ENCODE data around the gene WDR17. TPM values are rescaled to one million over a fixed set of nuclear protein-coding genes. Genes with fewer than 3 reads are reported as not detected.
A peak's percentile ranks its signal among the peaks of the same experiment; 100 is the strongest.

WDR17 gene
- polyA plus RNA-seq, 4 donors: 0.45 to 1.1 TPM; not detected in 2

GRCh38 chr4:176123710-176124407, 58.2 kb downstream of the WDR17 start:
- no peaks in the 10 kb centered on the region for H3K27me3 ChIP-seq (ENCODE audit: control insufficient read depth in 3 of 3, insufficient read depth in 3 of 3, low read length in 3 of 3)
- WGBS, 3 donors: 62 to 74% (median 63%) methylated on average over 4 of the region's 4 CpGs
- no peaks in the 10 kb centered on the region for H3K36me3 ChIP-seq (ENCODE audit: control insufficient read depth in 3 of 3, insufficient read depth in 2 of 3, low read depth in 1 of 3, low read length in 3 of 3)
- H3K27ac ChIP-seq (ENCODE audit: low read depth in 1 of 3, low read length in 2 of 3): no peak overlapping the region
- FAIRE-seq (no peak), DNase-seq (peak; percentile 2 to 18)
- H3K4me3 ChIP-seq (ENCODE audit: low read depth in 1 of 3, low read length in 3 of 3): no peak overlapping the region
- H3K9me3 ChIP-seq (ENCODE audit: control insufficient read depth in 2 of 2, insufficient read depth in 1 of 2, low read depth in 1 of 2, low read length in 1 of 2): no peaks in the 10 kb centered on the region
- no peaks in the 10 kb centered on the region for H3K4me1 ChIP-seq (ENCODE audit: control insufficient read depth in 3 of 3, insufficient read depth in 2 of 3, low read depth in 1 of 3, low read length in 2 of 3)

GRCh38 chr4:176125063-176125462, 59.4 kb downstream of the WDR17 start:
- no peaks in the 10 kb centered on the region for H3K9me3 ChIP-seq (ENCODE audit: control insufficient read depth in 2 of 2, insufficient read depth in 1 of 2, low read depth in 1 of 2, low read length in 1 of 2)
- H3K27ac ChIP-seq (ENCODE audit: low read depth in 1 of 3, low read length in 2 of 3): no peak overlapping the region
- H3K4me1 ChIP-seq (ENCODE audit: control insufficient read depth in 3 of 3, insufficient read depth in 2 of 3, low read depth in 1 of 3, low read length in 2 of 3): no peaks in the 10 kb centered on the region
- 85 to 89% (median 88%) methylated on average over 4 of the region's 4 CpGs for WGBS, 3 donors
- no peaks in the 10 kb centered on the region for H3K27me3 ChIP-seq (ENCODE audit: control insufficient read depth in 3 of 3, insufficient read depth in 3 of 3, low read length in 3 of 3)
- FAIRE-seq (no peak), DNase-seq (no peak)
- no peak overlapping the region for H3K4me3 ChIP-seq (ENCODE audit: low read depth in 1 of 3, low read length in 3 of 3)
- H3K36me3 ChIP-seq (ENCODE audit: control insufficient read depth in 3 of 3, insufficient read depth in 2 of 3, low read depth in 1 of 3, low read length in 3 of 3): no peaks in the 10 kb centered on the region

- H3K4me1 ChIP-seq (ENCODE audit: control insufficient read depth in 3 of 3, insufficient read depth in 2 of 3, low read depth in 1 of 3, low read length in 2 of 3): no peaks in the 10 kb centered on the region
- H3K27me3 ChIP-seq (ENCODE audit: control insufficient read depth in 3 of 3, insufficient read depth in 3 of 3, low read length in 3 of 3): no peaks in the 10 kb centered on the region
- WGBS, 3 donors: 67 to 75% (median 67%) methylated on average over 2 of the region's 2 CpGs
- no peak overlapping the region for H3K27ac ChIP-seq (ENCODE audit: low read depth in 1 of 3, low read length in 2 of 3)
- H3K36me3 ChIP-seq (ENCODE audit: control insufficient read depth in 3 of 3, insufficient read depth in 2 of 3, low read depth in 1 of 3, low read length in 3 of 3): no peaks in the 10 kb centered on the region
- H3K9me3 ChIP-seq (ENCODE audit: control insufficient read depth in 2 of 2, insufficient read depth in 1 of 2, low read depth in 1 of 2, low read length in 1 of 2): no peaks in the 10 kb centered on the region
- H3K4me3 ChIP-seq (ENCODE audit: low read depth in 1 of 3, low read length in 3 of 3): no peak overlapping the region
- DNase-seq (no peak), FAIRE-seq (no peak)
Measured at GRCh38 chr4:176134670-176135069, 69.0 kb downstream of the WDR17 start.

GRCh38 chr4:176137631-176138030, 72.0 kb downstream of the WDR17 start:
- no peak for FAIRE-seq
- Histone ChIP-seq H3K4me1 (ENCODE audit: control insufficient read depth in 3 of 3, insufficient read depth in 2 of 3, low read depth in 1 of 3, low read length in 2 of 3) (no peaks in the 10 kb centered on the region), H3K4me3 (ENCODE audit: low read depth in 1 of 3, low read length in 3 of 3) (no peak overlapping the region), H3K9me3 (ENCODE audit: control insufficient read depth in 2 of 2, insufficient read depth in 1 of 2, low read depth in 1 of 2, low read length in 1 of 2) (no peaks in the 10 kb centered on the region), H3K36me3 (ENCODE audit: control insufficient read depth in 3 of 3, insufficient read depth in 2 of 3, low read depth in 1 of 3, low read length in 3 of 3) (no peaks in the 10 kb centered on the region), H3K27ac (ENCODE audit: low read depth in 1 of 3, low read length in 2 of 3) (no peak overlapping the region), H3K27me3 (ENCODE audit: control insufficient read depth in 3 of 3, insufficient read depth in 3 of 3, low read length in 3 of 3) (no peaks in the 10 kb centered on the region)
- DNase-seq: no peak

- H3K36me3 ChIP-seq (ENCODE audit: control insufficient read depth in 3 of 3, insufficient read depth in 2 of 3, low read depth in 1 of 3, low read length in 3 of 3): no peaks in the 10 kb centered on the region
- DNase-seq (no peak), FAIRE-seq (no peak)
Measured at GRCh38 chr4:176139518-176139917, 73.9 kb downstream of the WDR17 start.

GRCh38 chr4:176142253-176142652, 76.6 kb downstream of the WDR17 start:
- FAIRE-seq: peak; percentile 53
- no peaks in the 10 kb centered on the region for H3K27me3 ChIP-seq (ENCODE audit: control insufficient read depth in 3 of 3, insufficient read depth in 3 of 3, low read length in 3 of 3)
- H3K36me3 ChIP-seq (ENCODE audit: control insufficient read depth in 3 of 3, insufficient read depth in 2 of 3, low read depth in 1 of 3, low read length in 3 of 3): no peaks in the 10 kb centered on the region
- no peak for DNase-seq
- no peaks in the 10 kb centered on the region for H3K4me1 ChIP-seq (ENCODE audit: control insufficient read depth in 3 of 3, insufficient read depth in 2 of 3, low read depth in 1 of 3, low read length in 2 of 3)
- no peak overlapping the region for H3K27ac ChIP-seq (ENCODE audit: low read depth in 1 of 3, low read length in 2 of 3)
- H3K4me3 ChIP-seq (ENCODE audit: low read depth in 1 of 3, low read length in 3 of 3): no peak overlapping the region
- H3K9me3 ChIP-seq (ENCODE audit: control insufficient read depth in 2 of 2, insufficient read depth in 1 of 2, low read depth in 1 of 2, low read length in 1 of 2): no peaks in the 10 kb centered on the region
- WGBS, 3 donors: 71% methylated on average over 2 of the region's 2 CpGs

More at GRCh38 chr4:176139518-176139917, 73.9 kb downstream of the WDR17 start:
- Histone ChIP-seq H3K4me3 (ENCODE audit: low read depth in 1 of 3, low read length in 3 of 3) (no peak overlapping the region), H3K27me3 (ENCODE audit: control insufficient read depth in 3 of 3, insufficient read depth in 3 of 3, low read length in 3 of 3) (no peaks in the 10 kb centered on the region), H3K4me1 (ENCODE audit: control insufficient read depth in 3 of 3, insufficient read depth in 2 of 3, low read depth in 1 of 3, low read length in 2 of 3) (no peaks in the 10 kb centered on the region), H3K27ac (ENCODE audit: low read depth in 1 of 3, low read length in 2 of 3) (no peak overlapping the region), H3K9me3 (ENCODE audit: control insufficient read depth in 2 of 2, insufficient read depth in 1 of 2, low read depth in 1 of 2, low read length in 1 of 2) (no peaks in the 10 kb centered on the region)

- WGBS, 3 donors: 56 to 65% (median 59%) methylated on average over 3 of the region's 3 CpGs
- H3K4me1 ChIP-seq (ENCODE audit: control insufficient read depth in 3 of 3, insufficient read depth in 2 of 3, low read depth in 1 of 3, low read length in 2 of 3): no peaks in the 10 kb centered on the region
Measured at GRCh38 chr4:176149680-176150355, 84.2 kb downstream of the WDR17 start.

GRCh38 chr4:176150356-176150682, 84.7 kb downstream of the WDR17 start:
- H3K9me3 ChIP-seq (ENCODE audit: control insufficient read depth in 2 of 2, insufficient read depth in 1 of 2, low read depth in 1 of 2, low read length in 1 of 2): no peaks in the 10 kb centered on the region
- H3K27ac ChIP-seq (ENCODE audit: low read depth in 1 of 3, low read length in 2 of 3): no peak overlapping the region
- no peaks in the 10 kb centered on the region for H3K4me1 ChIP-seq (ENCODE audit: control insufficient read depth in 3 of 3, insufficient read depth in 2 of 3, low read depth in 1 of 3, low read length in 2 of 3)
- H3K27me3 ChIP-seq (ENCODE audit: control insufficient read depth in 3 of 3, insufficient read depth in 3 of 3, low read length in 3 of 3): no peaks in the 10 kb centered on the region
- no peaks in the 10 kb centered on the region for H3K36me3 ChIP-seq (ENCODE audit: control insufficient read depth in 3 of 3, insufficient read depth in 2 of 3, low read depth in 1 of 3, low read length in 3 of 3)
- no peak overlapping the region for H3K4me3 ChIP-seq (ENCODE audit: low read depth in 1 of 3, low read length in 3 of 3)
- FAIRE-seq: peak; percentile 86
- DNase-seq: peak; percentile 5 to 29

More at GRCh38 chr4:176149680-176150355, 84.2 kb downstream of the WDR17 start:
- no peak for DNase-seq
- H3K36me3 ChIP-seq (ENCODE audit: control insufficient read depth in 3 of 3, insufficient read depth in 2 of 3, low read depth in 1 of 3, low read length in 3 of 3): no peaks in the 10 kb centered on the region
- no peaks in the 10 kb centered on the region for H3K9me3 ChIP-seq (ENCODE audit: control insufficient read depth in 2 of 2, insufficient read depth in 1 of 2, low read depth in 1 of 2, low read length in 1 of 2)
- no peak overlapping the region for H3K27ac ChIP-seq (ENCODE audit: low read depth in 1 of 3, low read length in 2 of 3)
- FAIRE-seq: no peak
- H3K4me3 ChIP-seq (ENCODE audit: low read depth in 1 of 3, low read length in 3 of 3): no peak overlapping the region
- no peaks in the 10 kb centered on the region for H3K27me3 ChIP-seq (ENCODE audit: control insufficient read depth in 3 of 3, insufficient read depth in 3 of 3, low read length in 3 of 3)

- Histone ChIP-seq H3K36me3 (ENCODE audit: control insufficient read depth in 3 of 3, insufficient read depth in 2 of 3, low read depth in 1 of 3, low read length in 3 of 3) (no peaks in the 10 kb centered on the region), H3K9me3 (ENCODE audit: control insufficient read depth in 2 of 2, insufficient read depth in 1 of 2, low read depth in 1 of 2, low read length in 1 of 2) (no peaks in the 10 kb centered on the region), H3K4me3 (ENCODE audit: low read depth in 1 of 3, low read length in 3 of 3) (no peak overlapping the region), H3K27ac (ENCODE audit: low read depth in 1 of 3, low read length in 2 of 3) (no peak overlapping the region), H3K27me3 (ENCODE audit: control insufficient read depth in 3 of 3, insufficient read depth in 3 of 3, low read length in 3 of 3) (no peaks in the 10 kb centered on the region), H3K4me1 (ENCODE audit: control insufficient read depth in 3 of 3, insufficient read depth in 2 of 3, low read depth in 1 of 3, low read length in 2 of 3) (no peaks in the 10 kb centered on the region)
- DNase-seq (no peak), FAIRE-seq (no peak)
- WGBS, 3 donors: 76 to 78% (median 77%) methylated on average over 2 of the region's 2 CpGs
Measured at GRCh38 chr4:176150704-176151103, 85.1 kb downstream of the WDR17 start.

Data from small intestine (tissue), 7 donors.